ENCODE data around the gene SPAG5. TPM values are rescaled to one million over a fixed set of nuclear protein-coding genes. Genes with fewer than 3 reads are reported as not detected.
A peak's percentile ranks its signal among the peaks of the same experiment; 100 is the strongest.

The SPAG5 gene
- total RNA-seq, 1 donor from 2014 or later: 141 TPM

- Mint-ChIP-seq H3K27ac (peak overlapping the region; percentile 99), H3K4me3 (peak overlapping the region; percentile 98), H3K9me3 (no peaks in the 10 kb centered on the region), H3K27me3 (ENCODE audit: insufficient read depth, low read depth) (no peaks in the 10 kb centered on the region), H3K36me3 (peaks cover 15% of the 10 kb centered on the region), H3K4me1 (peaks cover 23% of the 10 kb centered on the region)
- H3K36me3 ChIP-seq: peaks cover 21% of the 10 kb centered on the region
- no peak for TF ChIP-seq CTCF (IDR thresholded peaks at IDR 0.05)
- peaks cover 60% of the 10 kb centered on the region for H3K79me2 ChIP-seq (ENCODE audit: low read depth)
- H3K4me2 ChIP-seq: peak overlapping the region; percentile 99
- H4K20me1 ChIP-seq (ENCODE audit: low read depth): peaks cover 28% of the 10 kb centered on the region
- no peak for DNase-seq (ENCODE audit: low spot score)
- no peak overlapping the region for H3K27ac ChIP-seq
- no peaks in the 10 kb centered on the region for H3K9me3 ChIP-seq (ENCODE audit: low read depth)
- H3F3A ChIP-seq (ENCODE audit: low read depth): peaks cover 23% of the 10 kb centered on the region
- peak overlapping the region; percentile 99 for H3K4me3 ChIP-seq
- peaks cover 15% of the 10 kb centered on the region for H3K4me1 ChIP-seq
- H3K9ac ChIP-seq: peak overlapping the region; percentile 79
- peaks cover 11% of the 10 kb centered on the region for H3K27me3 ChIP-seq
- no peak overlapping the region for H2AFZ ChIP-seq (replicated peaks)
These were observed 1.0 kb downstream of the SPAG5 start for GRCh38 chr17:28597606-28598383.

- H3K4me1 Mint-ChIP-seq: peaks cover 1% of the 10 kb centered on the region
- no peak for DNase-seq (ENCODE audit: low spot score)
- Histone ChIP-seq H2AFZ (replicated peaks) (no peak overlapping the region), H3F3A (ENCODE audit: low read depth) (no peaks in the 10 kb centered on the region), H3K4me3 (no peak overlapping the region), H4K20me1 (ENCODE audit: low read depth) (peaks cover 58% of the 10 kb centered on the region), H3K9ac (no peak overlapping the region), H3K27ac (no peak overlapping the region), H3K4me1 (no peaks in the 10 kb centered on the region), H3K4me2 (no peak overlapping the region), H3K27me3 (no peaks in the 10 kb centered on the region), H3K79me2 (ENCODE audit: low read depth) (peaks cover 74% of the 10 kb centered on the region), H3K9me3 (ENCODE audit: low read depth) (no peaks in the 10 kb centered on the region), H3K36me3 (peaks cover 30% of the 10 kb centered on the region)
- TF ChIP-seq CTCF (IDR thresholded peaks at IDR 0.05) (no peak), EZH2phosphoT487 (IDR thresholded peaks at IDR 0.05) (no peak), EZH2 (IDR thresholded peaks at IDR 0.05) (no peak)
- no peaks in the 10 kb centered on the region for H3K27me3 Mint-ChIP-seq (ENCODE audit: insufficient read depth, low read depth)
- peaks cover 33% of the 10 kb centered on the region for H3K36me3 Mint-ChIP-seq
- peak overlapping the region; percentile 48 for H3K4me3 Mint-ChIP-seq
- H3K27ac Mint-ChIP-seq: no peak overlapping the region
- H3K9me3 Mint-ChIP-seq: no peaks in the 10 kb centered on the region
These were observed 6.6 kb downstream of the SPAG5 start for GRCh38 chr17:28592260-28592659.

GRCh38 chr17:28585851-28586250 lies 13.0 kb downstream of the SPAG5 start:
- Mint-ChIP-seq H3K4me3 (no peak overlapping the region), H3K36me3 (peaks cover 24% of the 10 kb centered on the region), H3K4me1 (no peaks in the 10 kb centered on the region), H3K9me3 (no peaks in the 10 kb centered on the region), H3K27me3 (ENCODE audit: insufficient read depth, low read depth) (no peaks in the 10 kb centered on the region), H3K27ac (no peak overlapping the region)
- peaks cover under 1% of the 10 kb centered on the region for H3F3A ChIP-seq (ENCODE audit: low read depth)
- H3K4me2 ChIP-seq: no peak overlapping the region
- H3K9me3 ChIP-seq (ENCODE audit: low read depth): no peaks in the 10 kb centered on the region
- peaks cover 29% of the 10 kb centered on the region for H3K36me3 ChIP-seq
- no peak overlapping the region for H3K9ac ChIP-seq
- peaks cover 28% of the 10 kb centered on the region for H4K20me1 ChIP-seq (ENCODE audit: low read depth)
- no peak for DNase-seq (ENCODE audit: low spot score)
- no peak overlapping the region for H2AFZ ChIP-seq (replicated peaks)
- no peaks in the 10 kb centered on the region for H3K4me1 ChIP-seq
- peaks cover 19% of the 10 kb centered on the region for H3K79me2 ChIP-seq (ENCODE audit: low read depth)
- TF ChIP-seq EZH2 (IDR thresholded peaks at IDR 0.05): no peak
- no peak for TF ChIP-seq EZH2phosphoT487 (IDR thresholded peaks at IDR 0.05)
- TF ChIP-seq CTCF (IDR thresholded peaks at IDR 0.05): no peak
- H3K27ac ChIP-seq: no peak overlapping the region
- H3K27me3 ChIP-seq: no peaks in the 10 kb centered on the region
- no peak overlapping the region for H3K4me3 ChIP-seq
